Urothelium cell line (cell line): ENCODE data around the gene ERAL1.
"Not testable (repeated sequence)": the region's sequence is repeated elsewhere in the genome, so short reads cannot be mapped to it uniquely, and the experiment has no call there.

ENCODE experiments used
- DNase-seq: peaks from one replicate; pipeline ENCODE4 v3.0.0; 2011; ENCODE audit warnings: low spot score, mixed read lengths
- FAIRE-seq: peaks from 2 replicates; lab custom pipeline; 2011; peaks lifted over from hg19 to GRCh38; lab: Jason Lieb, UNC

ERAL1 gene

DNA sequence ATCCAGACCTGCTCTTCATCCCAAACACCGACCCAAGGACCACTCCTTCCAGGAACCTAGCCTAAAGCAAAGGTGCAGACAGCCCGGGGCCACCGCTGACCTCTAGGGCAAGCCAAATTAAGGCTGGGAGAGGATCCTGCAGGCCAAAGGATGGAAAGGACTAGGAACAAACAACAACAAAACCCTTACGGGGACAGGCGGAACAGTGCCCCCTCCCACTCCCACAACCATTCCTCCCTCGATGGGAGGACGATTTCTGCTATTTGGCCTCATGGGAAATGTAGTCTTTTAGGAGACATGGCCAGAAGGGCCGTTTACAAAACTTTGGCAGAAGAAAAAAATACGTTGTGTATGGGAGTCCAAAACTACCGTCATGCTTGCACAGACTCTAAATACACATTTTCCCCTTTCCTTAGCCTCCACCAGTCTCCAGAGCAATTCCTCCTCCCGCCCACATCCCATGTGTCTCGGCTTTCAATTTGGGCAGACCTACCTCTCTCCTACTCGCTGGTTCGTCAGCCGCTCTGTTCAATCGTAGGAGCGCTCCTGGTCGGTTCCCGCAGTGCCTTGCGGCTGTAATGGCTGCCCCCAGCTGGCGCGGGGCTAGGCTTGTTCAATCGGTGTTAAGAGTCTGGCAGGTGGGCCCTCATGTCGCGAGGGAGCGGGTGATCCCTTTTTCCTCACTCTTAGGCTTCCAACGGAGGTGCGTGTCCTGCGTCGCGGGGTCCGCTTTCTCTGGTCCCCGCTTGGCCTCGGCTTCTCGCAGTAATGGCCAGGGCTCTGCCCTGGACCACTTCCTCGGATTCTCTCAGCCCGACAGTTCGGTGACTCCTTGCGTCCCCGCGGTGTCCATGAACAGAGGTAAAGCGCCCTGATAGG lies at the start of gene ERAL1:
Gene ERAL1 (plus strand): TSS at position 560 of the 879 bp plus-strand sequence. CDS start 19 bp downstream, at position 579.
- peak; percentile 95 for DNase-seq
- FAIRE-seq: peak; percentile 13

DNA sequence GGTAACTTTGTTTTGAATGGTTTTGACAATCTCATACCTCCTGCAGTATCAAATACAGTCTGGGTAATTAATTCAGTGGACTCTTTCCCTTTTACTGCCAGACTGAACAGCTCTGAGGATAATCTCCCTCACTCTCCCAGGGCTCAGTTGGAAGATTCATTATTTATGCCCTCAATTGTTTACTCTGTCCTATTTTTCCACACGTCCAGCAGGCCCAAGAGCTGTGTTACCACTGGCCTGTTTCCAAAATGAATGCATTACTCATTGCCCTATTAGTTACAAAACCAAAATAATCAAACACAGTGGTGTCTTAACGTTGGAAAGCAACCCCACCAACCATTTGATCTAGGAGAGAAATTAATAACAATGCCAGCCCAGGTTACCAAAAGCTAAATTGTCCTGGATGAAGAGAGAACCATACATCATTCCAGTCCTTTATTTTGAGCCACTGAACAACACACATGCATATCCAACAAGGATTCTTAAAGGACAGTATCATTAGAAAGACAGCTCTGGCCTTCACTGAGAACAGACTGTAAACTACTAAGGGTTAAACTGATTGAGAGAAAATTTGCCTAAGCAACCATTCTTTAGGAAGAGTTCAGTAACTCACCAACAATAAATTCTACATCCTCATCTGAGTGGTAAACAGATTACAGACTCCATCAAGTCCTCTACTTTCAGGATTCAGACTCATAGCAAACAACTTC lies 46.7 kb upstream of the ERAL1 start:
- DNase-seq (peak; percentile 43), FAIRE-seq (no peak)

DNA sequence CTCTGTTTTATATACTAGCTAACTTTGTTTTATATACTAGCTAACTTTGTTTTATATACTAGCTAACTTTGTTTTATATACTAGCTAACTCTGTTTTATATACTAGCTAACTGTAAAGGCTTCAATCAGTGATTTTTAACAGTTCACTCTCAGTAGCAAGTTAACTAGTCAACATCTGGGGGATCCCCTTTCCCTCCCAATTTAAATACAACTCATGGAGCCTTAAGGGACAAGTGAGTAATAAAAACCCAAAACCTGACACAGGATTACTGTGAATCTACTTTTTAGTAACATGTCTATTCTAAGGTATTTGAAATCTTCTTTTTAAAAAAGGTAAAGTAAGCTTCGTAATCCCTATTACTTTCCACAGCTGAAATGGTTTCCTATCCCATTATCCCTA lies 44.4 kb upstream of the ERAL1 start:
- no peak for FAIRE-seq

DNA sequence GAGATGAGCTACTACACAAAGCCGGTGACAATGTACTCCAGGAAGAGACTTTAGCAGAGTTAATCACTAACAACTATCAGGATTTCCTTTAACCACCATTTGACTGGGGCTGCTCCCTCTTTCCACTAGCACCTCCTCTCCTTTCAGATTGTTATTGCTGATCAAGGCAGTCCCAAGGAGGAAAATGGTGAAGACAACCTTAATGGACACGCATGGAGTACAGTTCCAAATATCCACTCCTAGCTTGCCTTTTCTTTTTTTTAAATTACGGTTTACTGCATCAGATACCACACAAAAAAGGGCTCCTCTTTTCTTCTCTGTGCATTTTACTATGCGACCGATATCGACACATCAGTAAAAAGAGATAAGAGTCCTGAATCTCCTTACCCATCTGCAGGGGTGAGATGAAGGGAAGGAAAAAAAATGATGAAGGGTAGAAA lies 43.1 kb upstream of the ERAL1 start:
- DNase-seq (peak; percentile 21), FAIRE-seq (no peak)

More for the DNA sequence above, 44.4 kb upstream of the ERAL1 start:
- DNase-seq: no peak

DNA sequence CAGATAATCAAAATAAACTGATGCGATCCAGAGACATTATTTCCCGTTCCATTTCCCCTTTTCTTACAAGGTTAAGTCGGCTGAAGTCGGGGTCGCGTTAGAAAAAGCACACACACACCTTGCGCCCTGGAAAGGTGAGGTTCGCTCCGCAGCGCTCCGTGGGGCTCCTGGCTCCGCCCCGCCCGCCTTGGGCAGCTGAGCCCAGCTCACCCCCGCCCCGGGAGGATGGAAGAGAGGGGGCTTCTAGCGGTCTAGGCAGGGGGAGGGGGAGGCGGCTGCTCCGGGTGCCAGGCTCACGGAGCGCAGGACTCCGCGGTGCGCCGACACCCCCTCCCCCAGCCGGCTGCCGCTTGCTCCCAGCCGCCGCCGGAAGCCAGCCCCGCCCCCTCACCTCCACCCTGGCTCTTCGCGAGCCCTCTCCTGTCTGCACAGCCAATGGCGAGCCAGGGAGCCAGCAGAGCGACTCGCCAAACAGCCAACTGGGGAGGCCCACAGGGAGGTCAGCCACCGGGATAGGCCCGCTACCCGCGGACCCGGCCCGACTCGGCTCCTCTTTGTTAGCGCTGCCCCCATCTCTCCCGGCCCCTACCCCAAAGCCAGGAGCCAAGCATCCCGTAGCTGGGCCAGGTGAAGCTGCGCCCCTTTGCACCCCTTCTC lies 42.6 kb upstream of the ERAL1 start:
- FAIRE-seq (peak; percentile 66), DNase-seq (peak; percentile 99)

DNA sequence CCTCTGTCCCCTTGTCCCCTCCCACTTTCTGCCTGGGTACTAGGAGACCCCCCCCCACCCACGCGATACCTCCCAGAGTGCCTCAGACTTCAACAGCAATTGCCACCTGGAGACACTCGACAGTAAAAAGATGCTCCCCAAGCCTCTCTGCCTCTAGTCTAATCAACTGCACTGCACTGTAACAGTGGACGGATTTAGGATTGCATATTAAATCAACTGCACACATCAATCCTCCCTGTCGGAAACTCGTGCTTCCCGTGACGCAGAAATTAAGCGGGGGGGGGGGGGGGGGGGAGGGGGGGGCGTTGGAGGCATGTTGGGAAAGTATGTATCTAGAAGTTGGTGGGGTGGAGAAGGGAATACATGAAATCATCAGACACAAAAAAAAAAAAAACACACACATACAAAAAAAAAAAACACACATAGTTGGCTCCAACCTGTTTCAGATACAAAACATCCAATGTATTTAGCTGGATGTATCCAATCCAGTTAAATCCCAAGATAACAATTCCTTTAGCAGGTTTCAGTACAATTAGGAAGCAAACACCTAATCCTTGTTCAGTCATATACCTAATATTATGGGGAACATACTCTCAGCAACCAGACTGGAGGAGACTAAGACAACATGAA lies 42.0 kb upstream of the ERAL1 start:
- FAIRE-seq (no peak), DNase-seq (peak; percentile 46)

DNA sequence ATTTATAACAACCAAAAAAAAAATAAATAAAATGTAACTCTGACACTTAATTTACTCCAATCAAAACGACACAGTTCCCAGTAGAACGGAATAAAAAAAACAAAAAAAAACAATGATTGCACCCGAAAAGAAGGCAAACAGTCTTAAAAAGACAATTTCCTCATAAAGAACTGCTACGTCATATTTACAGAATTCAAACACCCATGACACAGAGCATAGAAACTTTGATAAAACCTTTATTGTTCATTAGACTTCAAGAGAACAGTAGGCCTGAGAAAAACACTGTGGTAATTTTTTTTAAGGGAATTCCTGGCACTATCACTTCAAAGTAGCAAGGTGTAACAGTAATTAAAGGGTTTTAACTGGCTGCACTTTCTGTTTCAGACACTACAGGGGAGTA lies 38.3 kb upstream of the ERAL1 start:
- no peak for DNase-seq
- FAIRE-seq: no peak

DNA sequence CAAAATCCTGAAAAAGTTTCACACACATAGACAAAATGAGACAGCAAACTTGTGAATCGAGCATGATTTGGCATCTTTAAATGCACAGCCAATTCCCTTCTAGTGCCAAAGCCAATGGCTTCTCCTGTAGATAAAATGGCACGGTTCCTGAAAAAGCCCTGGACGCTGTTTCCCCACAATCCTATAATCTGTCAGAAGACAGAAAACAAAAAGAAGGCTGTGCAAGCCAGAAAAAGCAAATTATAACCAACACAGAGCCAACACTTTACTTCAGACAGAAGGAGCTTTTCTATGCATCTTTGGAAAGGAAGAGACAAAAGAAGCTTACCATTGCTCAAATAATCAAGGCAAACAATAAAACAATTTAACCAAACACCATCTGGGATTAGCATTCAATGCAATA lies 36.0 kb upstream of the ERAL1 start:
- FAIRE-seq (no peak), DNase-seq (no peak)

DNA sequence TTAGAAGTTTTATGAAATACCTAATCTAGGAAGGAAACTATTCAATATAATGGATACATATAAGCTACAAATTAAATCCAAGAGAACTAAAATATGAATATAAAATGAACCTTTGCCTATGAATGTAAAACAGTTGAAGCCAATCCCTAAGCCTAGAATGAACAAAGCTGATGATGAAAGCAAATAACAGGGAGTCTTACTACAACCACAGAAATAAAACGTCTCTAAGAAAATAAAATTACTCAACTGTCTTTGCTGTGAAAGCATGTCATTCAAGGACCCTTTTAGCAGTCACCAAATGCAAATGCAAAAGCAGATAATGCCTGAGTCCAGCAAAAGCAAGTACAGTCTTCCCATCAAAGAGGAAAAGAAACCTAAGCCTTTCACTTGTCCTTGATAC lies 35.2 kb upstream of the ERAL1 start:
- DNase-seq (no peak), FAIRE-seq (no peak)

DNA sequence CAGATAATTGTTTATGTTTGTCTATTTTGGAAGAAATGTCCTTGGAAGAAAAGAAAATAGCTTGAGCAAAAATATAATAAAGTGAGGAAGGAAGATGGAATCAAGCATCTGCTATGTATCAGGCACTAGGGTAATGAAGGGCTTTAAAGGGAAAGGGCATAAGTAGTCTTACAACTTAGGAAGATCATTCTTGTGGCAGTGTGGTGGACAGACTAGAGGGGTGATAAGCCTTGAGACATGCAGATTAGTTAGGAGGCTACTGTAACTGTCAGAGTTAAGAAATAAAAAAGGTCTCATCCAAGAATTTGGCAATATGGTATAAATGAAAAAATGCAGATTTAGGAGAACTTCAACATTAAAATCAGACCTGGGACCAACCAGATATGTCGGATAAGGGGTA lies 27.1 kb upstream of the ERAL1 start:
- FAIRE-seq: no peak

DNA sequence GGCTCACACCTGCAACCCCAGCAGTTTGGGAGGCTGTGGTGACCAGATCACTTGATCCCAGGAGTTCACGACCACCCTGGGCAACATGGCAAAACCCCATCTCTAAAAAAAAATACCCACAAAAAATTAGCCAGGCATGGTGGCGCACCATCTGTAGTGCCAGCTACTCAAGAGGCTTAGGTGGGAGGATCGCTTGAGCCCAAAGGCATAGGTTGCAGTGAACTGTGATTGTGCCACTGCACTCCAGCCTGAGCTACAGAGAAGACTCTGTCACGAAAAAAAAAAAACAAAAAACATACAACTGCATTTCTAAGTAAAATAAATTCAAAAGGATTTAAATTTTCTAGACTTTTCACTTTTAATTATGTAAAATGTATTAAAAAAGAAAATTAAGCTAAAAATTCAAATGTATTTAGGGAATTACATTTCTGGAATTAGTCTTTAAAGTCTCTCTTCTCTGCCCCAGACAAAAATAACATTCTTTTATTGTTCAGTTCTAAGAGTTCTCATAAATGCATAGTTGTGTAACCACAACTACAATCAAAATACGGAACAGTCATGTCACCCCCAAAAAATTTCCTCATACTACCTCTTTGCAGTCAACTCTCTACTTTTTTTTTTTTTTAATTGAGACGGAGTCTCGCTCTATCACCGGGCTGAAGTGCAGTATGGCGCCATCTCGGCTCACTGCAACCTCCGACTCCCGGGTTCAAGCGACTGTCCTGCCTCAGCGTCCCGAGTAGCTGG lies 26.3 kb upstream of the ERAL1 start:
- no peak for DNase-seq
- FAIRE-seq: no peak

More for the DNA sequence above, 27.1 kb upstream of the ERAL1 start:
- DNase-seq: no peak

DNA sequence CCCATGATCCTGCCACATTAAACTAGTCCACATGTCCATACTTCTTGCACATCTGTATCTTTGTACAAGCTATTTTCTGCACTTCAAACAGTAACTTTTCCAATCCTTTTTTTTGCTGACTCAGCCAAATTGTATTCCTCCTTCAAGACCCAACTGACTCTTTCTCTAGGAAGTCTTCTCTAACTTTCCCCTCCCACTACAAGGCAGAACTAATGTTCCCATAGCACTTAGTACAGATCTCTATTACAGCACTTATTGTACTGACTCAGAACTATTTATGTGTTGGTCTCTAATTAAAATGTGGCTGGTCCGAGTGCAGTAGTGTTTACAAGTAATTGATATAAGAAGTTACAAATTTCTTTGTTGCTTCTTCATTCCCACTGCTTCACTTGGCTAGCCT lies 20.4 kb upstream of the ERAL1 start:
- DNase-seq (no peak), FAIRE-seq (no peak)

DNA sequence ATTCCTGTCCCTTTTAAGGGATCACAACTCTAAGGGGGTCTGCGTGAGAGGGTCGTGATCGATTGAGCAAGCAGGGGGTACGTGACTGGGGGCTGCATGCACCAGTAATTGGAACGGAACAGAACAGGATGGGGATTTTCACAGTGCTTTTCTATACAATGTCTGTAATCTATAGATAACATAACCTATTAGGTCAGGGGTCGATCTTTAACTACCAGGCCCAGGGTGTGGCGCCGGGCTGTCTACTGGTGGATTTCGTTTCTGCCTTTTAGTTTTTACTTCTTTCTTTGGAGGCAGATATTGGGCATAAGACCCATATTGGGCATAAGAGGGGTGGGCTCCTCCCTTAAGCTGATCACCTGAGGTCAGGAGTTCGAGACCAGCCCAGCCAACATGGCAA lies 18.3 kb upstream of the ERAL1 start:
- DNase-seq, FAIRE-seq: not testable (repeated sequence)

DNA sequence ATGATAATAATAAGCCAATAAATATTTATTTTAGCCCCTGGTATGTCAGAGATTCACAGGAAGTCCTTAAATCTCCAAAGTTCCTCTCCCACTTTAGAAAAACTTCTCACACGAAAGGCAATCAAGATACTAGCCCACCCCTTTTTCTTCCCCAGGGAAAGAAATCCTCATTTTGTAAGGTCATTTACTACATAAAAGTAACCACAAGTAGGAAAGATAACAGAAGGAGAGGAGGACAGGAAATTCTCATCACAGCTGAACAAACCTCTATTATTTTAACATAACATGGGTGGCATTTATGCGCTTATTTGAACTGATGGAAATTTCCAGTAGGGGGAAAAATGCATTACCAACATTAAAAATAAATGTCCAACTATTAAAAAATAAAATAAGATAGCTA lies 15.6 kb upstream of the ERAL1 start:
- FAIRE-seq (no peak), DNase-seq (no peak)

DNA sequence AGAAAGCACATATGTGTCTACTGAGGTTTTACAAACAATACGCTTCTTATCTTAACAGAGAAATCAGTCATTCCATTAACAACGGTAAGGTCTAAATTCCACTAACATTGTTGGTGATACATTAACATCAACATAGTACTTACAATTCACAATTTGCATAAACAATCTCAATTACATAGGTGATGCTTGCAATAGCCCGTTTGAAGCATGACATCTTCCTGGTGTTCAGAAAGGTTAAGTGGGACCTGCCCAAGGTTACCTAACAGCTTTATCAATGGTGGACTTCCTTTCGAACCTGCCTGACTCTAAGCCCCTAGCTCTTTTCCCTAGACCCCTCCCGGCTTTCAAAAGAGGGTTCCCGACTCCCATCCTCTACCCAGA lies 12.9 kb upstream of the ERAL1 start:
- DNase-seq: no peak
- FAIRE-seq: no peak

DNA sequence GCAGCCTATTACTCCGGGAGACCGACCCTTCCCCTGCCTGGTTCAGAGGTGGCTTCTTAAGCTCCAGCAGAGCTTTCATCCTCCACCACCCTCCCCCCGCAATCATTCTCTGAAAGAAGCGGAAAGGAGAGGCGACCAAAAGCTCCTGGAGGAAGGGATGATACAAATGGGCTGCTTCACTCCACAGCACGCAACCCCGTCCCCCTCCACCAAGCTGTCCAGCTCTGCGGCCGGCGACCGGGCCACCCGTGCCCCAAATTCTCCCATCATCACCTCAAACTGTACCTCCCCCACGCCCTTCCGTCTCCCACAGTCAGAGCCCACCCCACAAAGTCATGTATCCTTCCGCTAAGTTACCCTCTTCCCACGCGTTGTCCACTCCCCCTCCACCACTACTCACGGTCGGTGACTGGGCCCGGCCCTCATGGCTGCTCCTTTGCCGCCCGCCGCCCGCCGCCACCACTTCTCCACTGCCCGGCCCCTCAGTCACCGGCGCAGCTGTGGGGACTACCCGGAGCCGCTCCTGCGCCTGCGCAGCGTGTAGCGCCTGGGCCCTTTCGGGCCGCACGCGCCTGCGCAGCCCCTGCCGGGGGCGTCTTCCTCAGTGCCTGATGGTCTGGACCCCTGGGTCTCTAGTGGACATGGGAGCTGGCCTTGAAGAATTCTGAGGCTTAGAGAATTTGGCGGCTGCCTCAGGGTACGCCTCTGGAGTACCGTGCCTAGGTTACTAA lies 12.4 kb upstream of the ERAL1 start, which contains the start of gene FAM222B:
Gene FAM222B (minus strand): TSS at position 509 of the 731 bp plus-strand sequence. CDS start 76,123 bp downstream, outside the sequence.
- FAIRE-seq (no peak), DNase-seq (peak; percentile 99)

DNA sequence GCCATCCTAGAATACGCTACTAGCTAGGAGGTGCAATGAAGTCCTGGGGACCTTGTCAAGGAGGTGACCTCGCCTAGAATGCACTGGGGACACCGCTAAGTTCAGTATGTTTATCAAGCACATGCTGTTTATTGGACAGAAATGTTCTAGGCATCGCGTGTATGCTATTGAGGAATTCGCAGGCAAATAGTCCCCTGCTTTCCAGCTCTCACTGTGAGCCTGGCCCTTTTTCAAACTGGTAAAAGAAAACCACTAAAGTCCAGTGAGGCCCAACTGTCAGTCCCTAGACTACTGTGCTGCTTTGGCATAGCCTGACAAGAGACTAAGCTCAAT lies 11.0 kb upstream of the ERAL1 start:
- FAIRE-seq: no peak
- no peak for DNase-seq

DNA sequence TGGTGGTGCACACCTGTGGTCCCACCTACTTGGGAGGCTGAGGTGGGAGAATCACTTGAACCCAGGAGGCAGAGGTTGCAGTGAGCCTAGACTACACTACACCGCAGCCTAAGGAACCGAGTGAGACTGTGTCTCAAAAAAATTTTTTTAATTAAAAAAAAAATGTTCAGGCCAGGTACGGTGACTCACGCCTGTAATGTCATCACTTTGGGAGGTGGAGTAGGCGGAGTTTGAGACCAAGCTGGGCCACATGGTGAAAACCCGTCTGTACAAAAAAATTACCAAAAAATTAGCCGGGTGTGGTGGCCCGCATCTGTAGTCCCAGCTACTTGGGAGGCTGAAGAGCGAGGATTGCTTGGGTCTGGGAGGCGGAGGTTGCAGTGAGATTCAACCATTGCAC lies 8.6 kb upstream of the ERAL1 start:
- no peak for FAIRE-seq
- no peak for DNase-seq

DNA sequence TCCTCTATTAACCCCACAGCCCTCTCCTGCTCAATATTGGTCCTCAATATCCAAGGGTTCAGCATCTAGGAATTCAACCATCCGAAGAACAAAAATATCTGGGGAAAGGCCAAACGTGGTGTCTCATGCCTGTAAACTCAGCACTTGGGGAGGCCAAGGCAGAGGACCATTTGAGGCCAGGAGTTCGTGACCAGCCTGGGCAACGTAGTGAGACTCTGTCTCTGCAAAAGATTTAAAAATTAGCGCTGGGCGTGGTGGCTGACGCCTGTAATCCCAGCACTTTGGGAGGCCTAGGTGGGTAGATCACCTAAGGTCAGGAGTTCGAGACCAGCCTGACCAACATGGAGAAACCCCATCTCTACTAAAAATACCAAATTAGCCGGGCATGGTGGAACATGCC lies 8.1 kb upstream of the ERAL1 start:
- FAIRE-seq, DNase-seq: not testable (repeated sequence)

DNA sequence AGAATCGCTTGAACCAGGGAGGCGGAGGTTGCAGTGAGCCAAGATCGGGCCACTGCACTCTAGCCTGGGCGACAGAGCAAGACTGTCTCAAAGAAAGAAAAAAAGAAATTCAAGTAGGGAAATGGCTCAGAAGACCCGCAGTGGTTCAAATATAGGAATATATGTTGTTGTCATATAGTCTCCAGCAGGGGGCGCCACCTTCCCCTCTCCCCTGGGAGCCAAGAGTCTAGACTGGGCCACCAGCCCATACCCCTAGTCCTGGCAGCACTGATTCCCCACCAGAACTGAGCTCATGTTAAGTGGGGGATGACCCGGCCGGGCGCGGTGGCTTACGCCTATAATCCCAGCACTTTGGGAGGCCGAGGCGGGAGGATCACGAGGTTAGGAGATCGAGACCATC lies 6.1 kb upstream of the ERAL1 start:
- DNase-seq: peak; percentile 29
- not testable (repeated sequence) for FAIRE-seq
